DMS53 treated with DMSO at 0.1 percent for 48 hours (cell line): ENCODE measurements around the gene CDC42SE1.
"Not testable (repeated sequence)": the region's sequence is repeated elsewhere in the genome, so short reads cannot be mapped to it uniquely, and the experiment has no call there.

Source experiments
- DNase-seq: peaks from one replicate; lab custom pipeline; 2025; ENCODE audit not compliant: unreplicated experiment; lab: John Stamatoyannopoulos, UW

The CDC42SE1 gene, protein sequence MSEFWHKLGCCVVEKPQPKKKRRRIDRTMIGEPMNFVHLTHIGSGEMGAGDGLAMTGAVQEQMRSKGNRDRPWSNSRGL

DNA sequence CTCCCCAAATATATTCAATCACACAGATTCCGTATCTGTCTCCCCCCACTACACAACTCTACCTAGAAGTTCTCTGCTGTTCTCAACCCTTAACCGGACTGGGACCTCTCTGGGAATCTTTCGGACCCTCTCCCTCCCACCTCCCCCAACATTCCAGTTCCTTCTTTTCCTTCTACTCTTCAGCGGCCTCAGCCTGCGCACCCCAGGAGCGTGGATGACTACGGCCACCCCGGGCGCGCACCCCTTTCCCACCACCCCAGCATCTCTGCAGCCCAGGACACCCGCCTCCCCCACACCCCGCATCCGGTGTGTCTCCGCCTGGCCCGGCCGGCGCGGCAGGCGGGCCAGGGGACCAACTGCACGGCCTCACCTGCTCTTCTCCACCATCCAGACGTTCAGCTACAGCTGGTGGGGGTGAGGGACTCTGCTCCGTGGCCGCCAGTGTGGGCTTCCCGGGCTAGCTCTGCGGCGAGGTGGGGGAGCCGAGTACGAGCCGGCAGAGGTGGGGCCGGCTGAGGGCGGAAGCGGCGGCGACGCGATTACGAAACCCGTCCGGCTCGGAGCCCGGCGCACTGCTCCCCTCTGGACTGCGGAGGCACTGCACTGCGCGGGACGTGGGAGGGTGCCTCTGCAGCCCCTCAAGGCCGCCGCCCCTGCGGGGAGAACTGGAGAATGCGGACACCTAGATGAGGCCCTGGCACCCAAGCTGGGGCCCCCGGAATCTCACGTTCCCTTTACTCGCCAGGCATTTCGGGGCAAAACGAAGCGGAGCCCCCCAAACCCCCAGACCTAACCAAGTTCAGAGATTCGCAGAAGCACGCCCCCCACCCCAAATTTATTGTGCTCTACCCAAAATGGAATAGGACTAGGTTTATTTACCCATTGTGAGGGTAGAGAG lies at the start of gene CDC42SE1:
TSS of gene CDC42SE1 (minus strand) at position 514 of the 898 bp plus-strand sequence. CDS start 3,892 bp downstream, outside the sequence.
- peak; percentile 54 for DNase-seq

DNA sequence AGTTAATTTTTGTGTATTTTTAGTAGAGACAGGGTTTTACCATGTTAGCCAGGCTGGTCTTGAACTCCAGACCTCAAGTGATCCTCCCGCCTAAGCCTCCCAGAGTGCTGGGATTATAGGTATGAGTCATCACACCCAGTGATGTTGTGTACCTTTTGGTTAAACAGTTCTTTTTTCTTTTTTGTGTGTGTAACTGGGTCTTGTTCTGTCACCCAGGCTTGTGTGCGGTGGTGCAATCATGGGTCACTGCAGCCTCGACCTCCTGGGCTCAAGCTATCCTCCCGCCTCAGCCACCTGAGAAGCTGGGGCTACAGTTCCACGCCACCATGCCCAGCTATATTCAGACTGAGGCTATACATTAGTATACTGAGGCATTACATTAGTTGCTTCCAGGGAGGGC lies 48.9 kb upstream of the CDC42SE1 start:
- DNase-seq, result no peak

DNA sequence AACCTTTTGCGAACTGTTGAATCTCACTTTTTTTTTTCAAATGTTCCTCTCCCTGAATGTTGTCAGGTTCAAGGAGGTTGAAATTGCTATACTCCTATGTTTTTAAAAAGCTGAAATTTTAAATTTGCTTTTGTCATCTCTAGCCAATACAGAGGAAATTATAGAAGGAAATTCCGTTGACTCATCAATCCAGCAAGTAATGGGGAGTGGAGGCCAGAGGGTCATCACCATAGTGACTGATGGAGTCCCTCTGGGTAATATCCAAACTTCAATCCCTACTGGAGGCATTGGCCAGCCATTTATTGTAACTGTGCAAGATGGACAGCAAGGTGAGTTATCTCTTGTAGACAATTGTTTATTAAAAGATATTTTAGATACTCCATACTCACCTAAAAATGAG lies 47.5 kb upstream of the CDC42SE1 start:
- no peak for DNase-seq

DNA sequence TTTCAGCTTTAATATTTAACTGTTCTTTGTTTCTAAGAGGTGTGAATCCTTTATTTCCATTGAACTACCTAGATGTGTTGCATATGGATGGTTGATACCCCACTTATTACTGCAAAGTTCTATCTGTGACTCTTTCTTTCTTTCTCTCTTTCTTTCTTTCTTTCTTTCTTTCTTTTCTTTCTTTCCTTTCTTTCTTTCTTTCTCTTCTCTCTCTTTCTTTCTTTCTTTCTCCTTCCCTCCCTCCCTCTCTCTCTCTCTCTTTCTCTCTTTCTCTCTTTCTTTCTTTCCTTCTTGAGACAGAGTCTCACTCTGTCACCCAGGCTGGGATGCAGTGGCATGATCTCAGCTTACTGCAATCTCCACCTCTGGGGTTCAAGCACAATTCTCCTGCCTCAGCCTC lies 45.2 kb upstream of the CDC42SE1 start:
- DNase-seq, result no peak

DNA sequence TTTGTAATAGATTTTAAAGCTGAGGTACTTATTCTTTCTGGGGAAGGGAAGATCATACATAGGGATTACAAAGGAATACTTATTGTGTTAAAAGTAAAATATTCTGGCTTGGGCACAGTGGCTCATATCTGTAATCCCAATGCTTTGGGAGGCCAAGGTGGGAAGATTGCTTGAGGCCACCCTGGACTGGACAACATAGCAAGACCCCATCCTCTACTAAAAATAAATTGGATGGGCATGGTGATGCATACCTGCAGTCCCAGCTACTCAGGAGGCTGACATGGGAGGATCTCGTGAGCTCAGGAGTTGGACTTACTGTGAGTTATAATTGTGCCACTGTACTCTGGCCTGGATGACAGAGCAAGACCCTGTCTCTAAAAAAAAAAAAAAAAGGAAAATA lies 38.7 kb upstream of the CDC42SE1 start:
- no peak for DNase-seq

DNA sequence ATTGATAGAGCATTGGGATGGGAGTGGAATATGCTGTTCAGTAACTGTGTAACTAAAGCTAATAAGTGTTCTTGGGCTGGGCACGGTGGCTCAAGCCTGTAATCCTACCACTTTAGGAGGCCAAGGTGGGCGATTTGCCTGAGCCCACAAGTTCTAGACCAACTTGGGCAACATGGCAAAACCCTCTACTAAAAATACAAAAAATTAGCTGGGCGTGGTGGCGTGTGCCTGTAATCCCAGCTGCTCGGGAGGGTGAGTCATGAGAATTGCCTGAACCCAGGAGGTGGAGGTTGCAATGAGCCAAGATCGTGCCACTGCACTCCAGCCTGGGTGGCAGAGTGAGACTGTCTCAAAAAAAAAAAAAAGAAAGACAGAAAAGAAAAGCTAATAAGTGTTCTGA lies 38.0 kb upstream of the CDC42SE1 start:
- DNase-seq, result not testable (repeated sequence)

DNA sequence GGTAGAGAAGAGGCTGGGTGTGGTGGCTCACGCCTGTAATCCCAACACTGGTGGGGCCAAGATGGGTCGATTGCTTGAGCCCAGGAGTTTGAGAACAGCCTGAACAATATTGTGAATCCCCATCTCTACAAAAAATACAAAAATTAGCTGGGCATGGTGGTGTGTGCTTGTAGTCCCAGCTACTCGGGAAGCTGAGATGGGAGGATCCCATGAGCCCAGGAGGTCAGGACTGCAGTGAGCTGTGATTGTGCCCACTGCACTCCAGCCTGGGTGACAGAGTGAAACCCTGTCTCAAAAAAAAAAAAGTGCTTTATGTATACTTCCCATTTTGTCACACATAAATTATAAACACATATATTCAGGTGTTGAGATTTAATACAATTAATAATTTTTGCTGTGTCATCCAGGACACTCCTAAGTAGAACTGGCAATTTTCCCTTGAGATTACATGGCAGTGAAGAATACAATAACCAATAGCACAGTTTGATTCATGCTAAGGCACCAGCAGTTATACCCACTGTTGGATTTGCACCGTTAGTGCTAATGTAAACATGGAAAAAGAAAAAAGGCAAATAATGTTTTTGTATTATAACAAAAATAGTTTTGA lies 26.6 kb upstream of the CDC42SE1 start:
- DNase-seq, result no peak

DNA sequence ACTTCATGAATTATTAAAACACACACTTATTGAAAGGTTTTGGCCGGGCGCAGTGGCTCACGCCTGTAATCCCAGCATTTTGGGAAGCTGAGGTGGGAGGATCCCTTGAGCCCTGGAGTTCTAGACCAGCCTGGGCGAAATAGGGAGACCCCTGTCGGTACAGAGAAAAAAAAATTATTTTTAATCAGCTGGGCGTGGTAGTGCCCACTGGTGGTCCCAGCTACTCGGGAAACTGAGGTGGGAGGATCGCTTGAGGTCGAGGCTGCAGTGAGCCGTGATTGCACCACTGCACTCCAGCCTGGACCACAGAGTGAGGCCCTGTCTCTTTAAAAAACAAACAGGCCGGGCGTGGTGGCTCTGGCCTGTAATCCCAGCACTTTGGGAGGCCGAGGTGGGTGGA lies 12.8 kb upstream of the CDC42SE1 start:
- no peak for DNase-seq

DNA sequence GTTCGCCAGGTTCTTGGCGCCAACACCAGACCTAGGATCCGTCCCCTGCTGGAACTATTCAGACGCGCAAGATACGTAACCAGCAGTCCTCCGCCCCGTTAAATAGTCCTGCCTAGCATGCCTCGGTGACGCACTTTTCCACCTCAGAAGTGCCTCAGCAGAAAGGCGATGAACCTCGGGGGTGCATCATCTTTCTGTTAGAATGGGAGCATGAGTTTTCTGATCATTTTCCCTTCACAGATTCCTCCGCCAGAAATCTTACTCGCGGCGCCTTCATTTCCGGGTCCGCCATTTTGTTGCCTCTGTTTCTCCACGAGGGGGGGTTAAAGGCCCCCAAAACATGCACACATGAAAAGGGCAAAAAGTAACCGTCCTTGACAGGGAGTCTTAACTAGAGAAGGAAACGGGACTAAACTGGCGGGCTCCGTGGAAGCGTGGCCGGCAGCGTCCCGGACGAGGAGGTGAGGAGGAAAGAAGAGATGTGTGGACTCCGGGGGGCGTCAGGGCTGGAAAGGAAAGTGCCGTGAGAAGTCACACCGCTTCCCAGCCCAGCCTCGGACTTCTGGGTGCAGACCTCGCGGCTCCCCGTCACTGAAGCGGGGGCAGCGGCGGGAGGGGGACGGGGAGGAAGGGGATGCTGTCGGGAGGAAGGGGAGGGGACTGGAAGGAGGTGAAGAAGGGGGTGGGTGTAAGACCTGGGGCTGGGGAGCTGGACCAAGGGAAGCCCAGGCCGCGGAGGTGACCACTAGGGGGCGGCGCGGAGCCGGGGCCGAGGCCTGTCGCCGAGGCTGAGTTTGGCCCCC lies 11.3 kb upstream of the CDC42SE1 start, which contains the start of gene GABPB2:
TSS of gene GABPB2 (plus strand) at position 288 of the 803 bp plus-strand sequence. CDS start 17,429 bp downstream, outside the sequence.
- DNase-seq, result peak; percentile 86

DNA sequence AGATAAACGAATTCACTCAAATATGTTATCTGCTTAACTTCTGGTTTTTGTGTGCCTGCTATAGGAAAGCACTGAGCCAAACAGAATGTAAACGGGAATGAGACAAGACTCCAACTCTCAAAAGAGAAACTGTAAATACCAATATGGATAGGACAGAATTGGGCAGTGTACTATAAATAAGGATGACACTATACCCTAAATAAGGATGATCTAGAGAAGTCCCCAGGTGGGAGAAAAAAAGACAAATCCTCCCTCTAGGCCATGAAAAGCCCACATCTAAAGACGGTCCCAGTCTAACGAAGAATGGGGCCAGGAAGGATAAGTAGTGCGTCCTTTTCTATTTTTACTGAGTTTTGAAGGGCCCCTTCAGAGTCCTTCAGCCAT lies 9.7 kb upstream of the CDC42SE1 start:
- peak; percentile 92 for DNase-seq

DNA sequence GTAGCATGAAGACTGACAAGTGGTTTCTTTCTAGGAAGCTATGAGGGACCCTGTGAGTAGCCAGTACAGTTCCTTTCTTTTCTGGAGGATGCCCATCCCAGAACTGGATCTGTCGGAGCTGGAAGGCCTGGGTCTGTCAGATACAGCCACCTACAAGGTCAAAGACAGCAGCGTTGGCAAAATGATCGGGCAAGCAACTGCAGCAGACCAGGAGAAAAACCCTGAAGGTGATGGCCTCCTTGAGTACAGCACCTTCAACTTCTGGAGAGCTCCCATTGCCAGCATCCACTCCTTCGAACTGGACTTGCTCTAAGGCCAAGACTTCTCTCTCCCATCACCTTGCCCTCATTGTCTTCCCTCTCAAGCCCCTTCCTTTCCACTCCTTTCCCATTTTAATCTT lies 7.8 kb upstream of the CDC42SE1 start:
- DNase-seq, result no peak

DNA sequence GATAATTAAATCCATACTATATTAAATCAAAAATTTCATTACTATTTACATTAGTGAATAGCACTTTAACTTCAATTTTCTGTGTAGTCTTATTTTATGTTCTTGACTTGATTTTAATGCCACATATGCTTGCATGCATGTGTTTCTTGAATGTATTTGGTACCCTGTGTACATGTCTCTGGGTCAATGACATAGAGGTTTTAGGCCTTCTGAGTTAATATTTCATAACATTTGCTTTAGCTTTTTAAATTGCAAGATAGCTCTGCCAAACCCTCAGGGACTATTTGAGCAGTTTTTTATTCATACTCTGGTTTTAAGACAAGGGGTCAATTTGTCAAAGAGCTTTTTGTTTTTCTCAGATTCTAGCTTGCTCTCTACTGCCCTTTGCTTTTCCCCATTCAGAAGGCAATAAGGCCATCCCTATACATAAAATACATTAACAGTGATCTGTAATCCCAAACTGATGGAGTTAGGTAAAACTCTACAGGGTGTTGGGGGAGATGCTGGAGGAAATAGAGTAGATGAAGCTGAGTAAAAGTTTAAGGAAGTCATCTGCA lies 5.7 kb upstream of the CDC42SE1 start:
- DNase-seq, result no peak

DNA sequence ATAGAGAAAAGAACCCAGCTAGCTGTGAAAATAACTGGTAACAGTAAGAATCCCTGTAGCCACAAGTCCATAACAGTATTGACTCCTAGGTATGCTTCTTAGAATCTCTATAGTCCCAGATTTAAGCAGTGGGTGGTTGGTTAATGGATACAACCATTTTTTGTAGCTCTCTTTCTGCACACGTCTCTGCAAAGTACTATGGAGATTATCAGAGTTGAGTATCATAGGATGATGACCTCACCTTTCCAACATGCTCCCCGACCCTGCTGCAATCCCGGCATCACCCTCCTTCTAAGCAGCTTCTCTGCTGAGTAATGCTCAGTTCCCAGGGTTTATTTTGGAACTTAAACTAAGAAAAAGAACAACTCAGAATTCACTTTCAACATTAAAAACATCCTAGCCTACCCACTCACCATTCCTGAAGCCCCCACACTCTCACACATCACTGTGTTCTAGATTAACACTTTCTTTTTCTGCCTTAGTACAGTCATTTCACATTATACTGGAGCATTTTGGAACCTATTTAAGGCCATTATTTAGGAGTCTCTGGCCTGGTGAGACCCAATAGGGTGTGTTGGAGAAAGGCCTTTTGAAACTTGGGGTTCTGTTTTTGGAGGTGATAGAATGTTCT lies 3.4 kb upstream of the CDC42SE1 start:
- no peak for DNase-seq

DNA sequence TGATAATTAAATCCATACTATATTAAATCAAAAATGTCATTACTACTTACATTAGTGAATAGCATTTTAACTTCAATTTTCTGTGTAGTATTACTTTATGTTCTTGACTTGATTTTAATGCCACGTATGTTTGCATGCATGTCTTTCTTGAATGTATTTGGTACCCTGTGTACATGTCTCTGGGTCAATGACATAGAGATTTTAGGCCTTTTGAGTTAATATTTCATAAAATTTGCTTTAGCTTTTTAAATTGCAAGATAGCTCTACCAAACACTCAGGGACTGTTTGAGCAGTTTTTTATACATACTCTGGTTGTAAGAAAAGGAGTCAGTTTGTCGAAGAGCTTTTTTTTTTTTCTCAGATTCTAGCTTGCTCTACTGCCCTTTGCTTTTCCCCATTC lies 2.3 kb upstream of the CDC42SE1 start:
- DNase-seq, result no peak

DNA sequence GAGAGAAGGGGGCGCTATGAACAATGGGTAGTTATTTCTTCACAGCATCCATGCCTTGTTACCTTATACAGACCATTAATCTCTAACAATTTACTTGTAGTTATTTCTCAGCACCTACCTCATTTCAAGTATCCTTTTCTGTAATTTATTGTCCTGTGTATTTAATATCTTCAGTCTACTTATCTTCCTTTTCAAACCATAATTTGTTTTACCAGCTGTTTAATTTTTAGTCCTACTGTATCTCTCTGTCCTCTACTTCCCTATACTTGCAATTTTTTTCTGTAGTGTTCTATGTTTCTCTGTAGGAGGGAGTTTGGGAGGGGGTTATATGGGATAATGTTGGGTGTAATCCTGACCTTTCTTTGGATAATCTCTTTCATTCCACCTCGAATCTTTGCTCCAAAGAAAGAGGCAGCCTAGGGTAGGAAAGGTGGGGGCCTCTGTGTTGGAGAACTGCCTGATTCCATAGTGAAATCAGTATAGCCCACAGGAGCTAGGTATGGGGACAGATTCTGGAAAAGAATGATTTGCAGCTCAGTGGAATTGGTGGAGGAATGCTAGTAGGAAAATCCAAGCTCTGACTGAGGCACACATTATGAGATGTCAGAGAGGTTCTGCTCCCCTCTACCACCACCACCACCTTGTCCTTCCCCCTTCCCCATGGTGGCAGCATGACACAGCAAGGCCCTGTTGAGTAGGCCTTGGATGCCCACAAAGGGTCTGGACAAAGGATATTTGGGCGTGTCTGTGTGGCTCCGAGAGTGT lies 1.4 kb upstream of the CDC42SE1 start:
- DNase-seq, result no peak

DNA sequence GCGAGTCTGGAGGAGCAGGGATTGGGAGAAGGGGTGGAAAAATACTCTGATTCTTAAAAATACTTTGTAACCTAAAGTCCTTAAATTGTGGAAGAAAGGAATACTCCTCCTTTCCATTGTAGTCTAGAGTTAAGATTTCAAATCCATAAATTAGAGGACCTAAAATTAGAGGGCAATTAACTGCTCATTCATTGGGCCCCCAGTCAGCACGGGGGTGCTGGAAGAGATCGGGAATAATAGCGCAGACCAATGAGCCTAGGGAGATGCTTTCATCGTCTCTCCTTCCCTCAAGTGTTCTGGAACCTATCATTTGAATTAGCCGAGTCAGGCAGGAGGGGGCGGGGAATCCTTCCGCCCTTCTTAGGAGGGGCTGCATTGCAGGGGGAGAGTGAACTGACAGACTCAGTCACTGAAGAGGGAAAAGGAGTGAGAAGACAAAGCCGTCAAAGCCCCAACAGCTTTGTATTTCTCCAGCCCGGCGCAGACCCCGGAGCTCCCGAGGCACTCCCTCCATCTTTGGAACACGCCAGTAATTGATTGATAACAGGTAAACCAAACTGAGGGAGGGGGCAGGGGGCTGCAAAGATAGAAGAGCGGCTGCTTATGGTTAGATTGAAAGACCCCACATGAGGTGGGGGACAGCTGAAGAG lies 710 bp upstream of the CDC42SE1 start, which contains the start of gene MLLT11:
TSS of gene MLLT11 (plus strand) at position 391 of the 650 bp plus-strand sequence. CDS start 6,828 bp downstream, outside the sequence.
- peak; percentile 54 for DNase-seq

DNA sequence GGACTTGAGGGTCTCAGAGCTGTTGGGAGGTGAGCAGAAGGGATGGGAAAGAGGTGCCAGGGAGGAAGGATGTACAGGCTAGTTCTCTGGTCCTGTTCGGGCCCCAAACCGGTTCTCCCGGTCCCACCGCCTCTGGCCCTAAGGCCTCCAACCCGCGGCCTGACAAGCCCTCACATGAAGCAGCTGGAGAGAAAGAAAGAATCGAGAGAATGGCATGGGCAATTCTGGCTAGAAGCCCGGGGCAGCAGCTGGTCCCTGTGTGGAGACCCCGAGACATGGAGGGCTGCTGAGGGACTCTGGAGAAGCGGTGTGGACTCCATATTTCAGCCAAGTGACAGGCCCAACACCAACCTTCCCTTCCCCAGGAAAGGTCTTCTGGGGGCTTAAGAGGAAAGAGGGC lies 730 bp downstream of the CDC42SE1 start:
- DNase-seq, result peak; percentile 76

DNA sequence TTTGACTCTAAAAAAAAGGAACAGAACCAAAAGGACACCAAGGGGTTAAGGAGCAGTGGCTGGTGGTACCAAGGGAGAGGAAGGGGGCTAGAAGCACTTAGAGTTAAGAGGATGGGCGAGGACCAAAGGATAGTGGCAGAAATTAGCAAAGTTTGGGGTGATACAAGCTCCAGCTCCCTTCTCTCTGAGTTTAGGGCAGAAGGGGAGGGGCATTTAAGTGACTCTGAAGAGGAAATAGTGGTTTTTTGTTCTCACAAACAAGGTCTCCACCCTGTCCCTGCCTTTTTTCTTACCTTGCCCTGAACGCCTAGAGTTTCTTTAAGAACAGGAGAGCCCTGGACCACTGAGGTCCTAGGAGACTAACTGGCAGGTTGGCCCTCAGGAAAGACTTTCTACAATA lies 3.3 kb downstream of the CDC42SE1 start:
- no peak for DNase-seq

DNA sequence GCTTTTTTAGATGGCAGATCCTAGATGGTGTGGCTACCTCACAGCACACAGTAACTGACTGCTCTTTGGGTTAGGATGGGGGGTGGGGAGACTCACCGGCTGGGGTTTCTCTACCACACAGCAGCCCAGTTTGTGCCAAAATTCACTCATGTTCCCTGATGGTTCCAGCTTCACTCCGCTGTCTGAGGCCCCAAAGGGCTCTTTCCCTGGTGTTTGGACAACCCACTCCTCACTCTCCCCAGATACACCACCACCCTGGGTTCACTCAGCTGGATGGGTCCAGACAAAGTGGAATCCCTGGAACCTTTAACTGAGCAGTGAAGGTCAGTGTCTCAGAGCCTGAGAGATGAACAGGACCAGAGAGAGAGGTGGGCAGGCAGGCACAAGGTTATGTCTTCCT lies 3.8 kb downstream of the CDC42SE1 start:
- DNase-seq, result no peak
